B cell (primary cell): ENCODE results near the gene LRRTM1. TPM values are rescaled to one million over a fixed set of nuclear protein-coding genes. Genes with fewer than 3 reads are reported as not detected.

Experiments
- ATAC-seq: fragments of 200-7000 bp; cut with Tn5 transposase; one replicate; pipeline ENCODE4 v1.10.0; 2021; ENCODE audit warnings: low read depth, mild to moderate bottlenecking, moderate number of reproducible peaks, moderate library complexity
- CTCF ChIA-PET: fragments of 350-600 bp; sonication (Branson Sonifier 250); formaldehyde crosslinking; loops from one replicate; lab custom pipeline; 2021; ENCODE audit warnings: antibody characterized with exemption, inconsistent platforms; lab: Charles Lee
- POLR2A ChIA-PET: fragments of 350-600 bp; sonication (Branson Sonifier 250); formaldehyde crosslinking; loops from one replicate; lab custom pipeline; 2021; ENCODE audit warnings: antibody characterized with exemption; lab: Charles Lee
- DNase-seq: peaks from one replicate; pipeline ENCODE4 v3.0.0; 2013
- H2AFZ ChIP-seq: 2 replicates; pipeline ENCODE4 v1.6.1; 2012; ENCODE audit warnings: mild to moderate bottlenecking, low read depth, low read length; ENCODE audit not compliant: insufficient read depth, poor library complexity, severe bottlenecking
- H3K27ac ChIP-seq, 2 donors: 1 replicate in 1 of 2; 2 replicates in 1 of 2; pipeline ENCODE4 v1.5.1; 2012 to 2013; ENCODE audit warnings: low read length in 2 of 2, mild to moderate bottlenecking in 2 of 2, moderate library complexity in 1 of 2
- H3K27me3 ChIP-seq, 4 experiments: fragments of 200-600 bp in 1 of 4; sonication (generic) in 1 of 4; replicated peaks in 1 of 4; 1 replicate in 2 of 4; 2 replicates in 2 of 4; pipeline versions ENCODE4 v1.6.1 to v1.7.0; 2013 to 2016; ENCODE audit warnings: low read length in 3 of 4, mild to moderate bottlenecking in 2 of 4, mixed read lengths in 1 of 4, moderate library complexity in 1 of 4; ENCODE audit not compliant: insufficient read depth in 4 of 4, control insufficient read depth in 3 of 4; ENCODE audit errors: control extremely low read depth in 1 of 4
- H3K36me3 ChIP-seq, 2 experiments: replicated peaks in 1 of 2; 1 replicate in 1 of 2; 2 replicates in 1 of 2; pipeline versions ENCODE4 v1.6.1 to v1.7.1; 2013; ENCODE audit warnings: low read length in 1 of 2; ENCODE audit not compliant: insufficient read depth in 2 of 2, control insufficient read depth in 1 of 2; ENCODE audit errors: control extremely low read depth in 1 of 2, extremely low read depth in 1 of 2
- H3K4me1 ChIP-seq, 2 donors: fragments of 200-600 bp in 1 of 2; sonication (generic) in 1 of 2; 1 replicate in 1 of 2; 2 replicates in 1 of 2; pipeline versions ENCODE4 v1.5.1 to v1.6.1; 2013 to 2017; ENCODE audit warnings: low read length in 2 of 2; ENCODE audit not compliant: control insufficient read depth in 2 of 2, insufficient read depth in 2 of 2
- H3K4me2 ChIP-seq: replicated peaks from 2 replicates; pipeline ENCODE3; 2012; ENCODE audit warnings: mild to moderate bottlenecking, low read depth, low read length; ENCODE audit not compliant: poor library complexity, severe bottlenecking
- H3K4me3 ChIP-seq, 5 experiments: fragments of 200-600 bp in 1 of 5; sonication (generic) in 1 of 5; 1 replicate in 3 of 5; 2 replicates in 2 of 5; pipeline versions ENCODE4 v1.5.1 to v1.7.0; 2011 to 2016; ENCODE audit warnings: low read length in 4 of 5, mild to moderate bottlenecking in 4 of 5, low read depth in 2 of 5, control low read depth in 1 of 5, moderate library complexity in 1 of 5; ENCODE audit not compliant: insufficient read depth in 1 of 5; ENCODE audit errors: control extremely low read depth in 1 of 5, extremely low read depth in 1 of 5
- H3K79me2 ChIP-seq: fragments of 200-600 bp; sonication (generic); one replicate; pipeline ENCODE4 v1.6.0; 2016; ENCODE audit warnings: low read length; ENCODE audit not compliant: control insufficient read depth, insufficient read depth
- H3K9ac ChIP-seq: fragments of 200-600 bp; sonication (generic); 2 replicates; pipeline ENCODE4 v1.6.1; 2017; ENCODE audit warnings: mild to moderate bottlenecking, low read length, moderate library complexity
- H3K9me3 ChIP-seq, 3 donors: one replicate each; pipeline versions ENCODE4 v1.6.1 to v1.7.1; 2013; ENCODE audit warnings: low read length in 2 of 3; ENCODE audit not compliant: control insufficient read depth in 2 of 3, insufficient read depth in 1 of 3; ENCODE audit errors: control extremely low read depth in 1 of 3
- H4K20me1 ChIP-seq: 2 replicates; pipeline ENCODE4 v1.6.0; 2012; ENCODE audit warnings: mild to moderate bottlenecking, low read length; ENCODE audit not compliant: insufficient read depth, control insufficient read depth, poor library complexity, severe bottlenecking
- H3K27ac Mint-ChIP-seq: one replicate; pipeline ENCODE4 v1.8.0; 2021; ENCODE audit warnings: mixed read lengths
- H3K27me3 Mint-ChIP-seq: one replicate; pipeline ENCODE4 v1.8.0; 2021; ENCODE audit warnings: mixed read lengths
- H3K4me1 Mint-ChIP-seq: one replicate; pipeline ENCODE4 v1.8.0; 2021; ENCODE audit warnings: mixed read lengths
- H3K4me3 Mint-ChIP-seq: one replicate; pipeline ENCODE4 v1.8.0; 2021; ENCODE audit warnings: mixed read lengths
- H3K9me3 Mint-ChIP-seq: one replicate; pipeline ENCODE4 v1.8.0; 2022; ENCODE audit warnings: mixed read lengths; ENCODE audit not compliant: insufficient read depth
- EZH2 ChIP-seq: IDR thresholded peaks from 2 replicates; pipeline ENCODE4 v1.6.1; 2012; ENCODE audit warnings: borderline replicate concordance, low read depth, mild to moderate bottlenecking, moderate library complexity, low read length; ENCODE audit not compliant: insufficient read depth, poor library complexity, severe bottlenecking
- WGBS: methylation state at CpG from one replicate; pipeline ENCODE4 v1.1.5; 2013; ENCODE audit warnings: missing lambda C conversion rate; ENCODE audit not compliant: insufficient coverage; 5-methylcytosine and 5-hydroxymethylcytosine counted together
- intact Hi-C: fragments of 100-400 bp; cut with micrococcal nuclease; formaldehyde crosslinking; loops from one replicate; pipeline ENCODE4 v1.10.0; 2022
- polyA plus RNA-seq: library from polyadenylated mRNA; depleted of rRNA; stranded (reverse); fragments of >200 nt; gene quantifications from 2 replicates; pipeline ENCODE4 v1.2.3, GENCODE V29; 2012
- total RNA-seq, 2 donors: library from RNA; stranded (reverse); fragments of 120-200 nt in 1 of 2; gene quantifications; 1 replicate in 1 of 2; 2 replicates in 1 of 2; pipeline versions ENCODE4 v1.2.3 to v1.2.4, GENCODE V29; 2013 to 2022
- TF ChIP-seq, protein P1 (sequence below): fragments of 200-600 bp; IDR thresholded peaks from one replicate; pipeline ENCODE4 v1.8.0; 2022; ENCODE audit warnings: antibody characterized with exemption, mild to moderate bottlenecking

LRRTM1 gene
- total and polyA plus RNA-seq, 2 donors (not counting 1 experiment from before 2014, with no cell fraction given), result not detected

- H3K4me2 ChIP-seq, result no peak overlapping the region
- Mint-ChIP-seq H3K27ac (no peak overlapping the region), H3K4me3 (no peak overlapping the region), H3K27me3 (no peaks in the 10 kb centered on the region), H3K9me3 (peaks cover 5% of the 10 kb centered on the region), H3K4me1 (no peaks in the 10 kb centered on the region)
- H3K4me3 ChIP-seq, result no peak overlapping the region
- no peak for TF ChIP-seq EZH2
- TF ChIP-seq, protein P1, sequence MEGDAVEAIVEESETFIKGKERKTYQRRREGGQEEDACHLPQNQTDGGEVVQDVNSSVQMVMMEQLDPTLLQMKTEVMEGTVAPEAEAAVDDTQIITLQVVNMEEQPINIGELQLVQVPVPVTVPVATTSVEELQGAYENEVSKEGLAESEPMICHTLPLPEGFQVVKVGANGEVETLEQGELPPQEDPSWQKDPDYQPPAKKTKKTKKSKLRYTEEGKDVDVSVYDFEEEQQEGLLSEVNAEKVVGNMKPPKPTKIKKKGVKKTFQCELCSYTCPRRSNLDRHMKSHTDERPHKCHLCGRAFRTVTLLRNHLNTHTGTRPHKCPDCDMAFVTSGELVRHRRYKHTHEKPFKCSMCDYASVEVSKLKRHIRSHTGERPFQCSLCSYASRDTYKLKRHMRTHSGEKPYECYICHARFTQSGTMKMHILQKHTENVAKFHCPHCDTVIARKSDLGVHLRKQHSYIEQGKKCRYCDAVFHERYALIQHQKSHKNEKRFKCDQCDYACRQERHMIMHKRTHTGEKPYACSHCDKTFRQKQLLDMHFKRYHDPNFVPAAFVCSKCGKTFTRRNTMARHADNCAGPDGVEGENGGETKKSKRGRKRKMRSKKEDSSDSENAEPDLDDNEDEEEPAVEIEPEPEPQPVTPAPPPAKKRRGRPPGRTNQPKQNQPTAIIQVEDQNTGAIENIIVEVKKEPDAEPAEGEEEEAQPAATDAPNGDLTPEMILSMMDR, result no peak
- CTCF ChIA-PET, result no interaction called here
- H3K36me3 ChIP-seq, result no peaks in the 10 kb centered on the region
- H2AFZ ChIP-seq, result no peak overlapping the region
- ATAC-seq, result no peak
- no peaks in the 10 kb centered on the region for H3K79me2 ChIP-seq
- no peak overlapping the region for H3K27ac ChIP-seq
- POLR2A ChIA-PET, result no interaction called here
- DNase-seq, result no peak
- H3K27me3 ChIP-seq, result no peaks in the 10 kb centered on the region
- no peaks in the 10 kb centered on the region for H4K20me1 ChIP-seq
- intact Hi-C loops, result no loop called here
- no peak overlapping the region for H3K9ac ChIP-seq
- WGBS, result no CpG with 5 or more reads among the region's 1 CpG
- peaks cover 0 to 3% (median 1%) of the 10 kb centered on the region in 3 donors for H3K9me3 ChIP-seq
- H3K4me1 ChIP-seq, result no peaks in the 10 kb centered on the region
These were observed 43.5 kb upstream of the LRRTM1 start for GRCh38 chr2:80348078-80348477.

GRCh38 chr2:80340022-80340421 lies 35.5 kb upstream of the LRRTM1 start:
- H3K27ac ChIP-seq, result no peak overlapping the region
- no peak overlapping the region for H3K4me2 ChIP-seq
- H3K27me3 ChIP-seq, result no peaks in the 10 kb centered on the region
- CTCF ChIA-PET, result no interaction called here
- no peak overlapping the region for H3K9ac ChIP-seq
- ATAC-seq, result no peak
- POLR2A ChIA-PET, result no interaction called here
- 100% methylated on average over 1 of the region's 3 CpGs for whole genome bisulfite sequencing
- H3K36me3 ChIP-seq, result no peaks in the 10 kb centered on the region
- no peak overlapping the region for H3K4me3 Mint-ChIP-seq
- no peaks in the 10 kb centered on the region for H3K4me1 ChIP-seq
- no peak overlapping the region for H3K27ac Mint-ChIP-seq
- peaks cover 9% of the 10 kb centered on the region for H3K9me3 Mint-ChIP-seq
- DNase-seq, result no peak
- no peak overlapping the region for H2AFZ ChIP-seq
- TF ChIP-seq, protein P1, result no peak
- TF ChIP-seq EZH2, result no peak
- no peaks in the 10 kb centered on the region for H3K27me3 Mint-ChIP-seq
- no peaks in the 10 kb centered on the region for H3K4me1 Mint-ChIP-seq
- H3K4me3 ChIP-seq, result no peak overlapping the region
- intact Hi-C loops, result no loop called here
- no peaks in the 10 kb centered on the region for H4K20me1 ChIP-seq
- peaks cover 0 to 3% (median 0%) of the 10 kb centered on the region in 3 donors for H3K9me3 ChIP-seq
- H3K79me2 ChIP-seq, result no peaks in the 10 kb centered on the region
